ENCODE results near the gene SAFB2. TPM values are rescaled to one million over a fixed set of nuclear protein-coding genes. Genes with fewer than 3 reads are reported as not detected.

Gene SAFB2
- 41.2 TPM for total RNA-seq

DNA sequence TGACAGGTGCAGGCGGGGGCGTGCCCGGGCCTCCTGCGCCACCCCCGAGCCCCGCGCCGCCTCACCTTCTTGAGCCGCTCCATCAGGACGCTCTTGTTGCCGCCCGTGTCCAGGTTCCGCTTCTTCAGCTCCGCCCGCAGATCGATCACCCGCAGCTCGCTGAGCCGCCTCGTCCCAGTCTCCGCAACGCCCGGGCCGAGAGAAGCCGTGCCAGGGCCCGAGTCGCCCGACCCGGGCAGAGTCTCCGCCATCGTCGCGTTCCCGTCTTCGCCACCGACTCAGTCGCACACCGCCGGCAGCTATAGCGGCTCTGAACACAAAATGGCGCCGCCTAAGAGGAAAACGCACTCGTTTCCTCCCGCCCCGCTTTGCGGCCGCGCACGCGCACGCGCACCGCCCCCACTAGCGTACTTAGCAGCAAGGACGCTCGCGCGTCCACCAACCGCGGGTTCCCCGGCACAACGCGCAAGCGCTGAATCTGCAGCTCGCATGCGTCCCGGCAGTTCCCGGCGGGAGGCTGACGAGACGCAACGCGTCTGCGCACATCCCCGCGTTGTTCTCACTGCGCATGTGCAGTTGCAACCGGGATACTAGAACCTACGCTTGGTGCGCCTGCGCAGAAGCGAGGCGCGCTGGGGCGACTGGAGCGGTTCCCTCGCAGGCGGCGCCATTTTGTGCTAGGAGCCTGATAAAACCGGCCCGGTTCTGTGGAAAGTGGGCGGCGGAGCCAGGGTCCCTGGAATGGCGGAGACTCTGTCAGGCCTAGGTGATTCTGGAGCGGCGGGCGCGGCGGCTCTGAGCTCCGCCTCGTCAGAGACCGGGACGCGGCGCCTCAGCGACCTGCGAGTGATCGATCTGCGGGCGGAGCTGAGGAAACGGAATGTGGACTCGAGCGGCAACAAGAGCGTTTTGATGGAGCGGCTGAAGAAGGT lies at the start of gene SAFB2, which contains the start of gene SAFB:
TSS of gene SAFB2 (minus strand) at position 312 of the 932 bp plus-strand sequence. CDS start at position 251, 61 bp downstream.
TSS of gene SAFB (plus strand) at position 619 of the 932 bp plus-strand sequence. CDS start at position 742, 123 bp downstream.
- peak; percentile 99 for DNase-seq

- no peak for DNase-seq
Observed at GRCh38 chr19:5671600-5671999, 49.0 kb upstream of the SAFB2 start.

DNA sequence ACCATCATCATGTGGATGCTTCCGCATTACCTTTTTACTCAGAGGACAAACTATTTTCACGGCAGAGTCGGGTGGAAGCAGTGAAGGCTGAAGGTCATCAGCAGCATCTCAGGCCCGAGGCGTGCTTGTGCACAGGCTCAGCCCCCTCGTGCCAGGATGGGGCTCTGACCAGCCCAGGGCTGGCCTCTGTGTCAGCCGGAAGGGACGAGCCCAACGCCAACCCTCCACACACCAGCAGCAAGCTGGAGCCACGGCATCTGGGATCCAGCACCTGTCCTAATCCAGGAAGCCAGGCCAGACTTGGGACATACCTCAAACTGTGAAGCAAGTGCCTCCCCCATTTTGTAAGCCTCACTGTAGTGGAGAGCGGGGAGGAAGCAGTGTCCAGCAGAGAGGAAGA lies 46.6 kb upstream of the SAFB2 start:
- DNase-seq: no peak

DNA sequence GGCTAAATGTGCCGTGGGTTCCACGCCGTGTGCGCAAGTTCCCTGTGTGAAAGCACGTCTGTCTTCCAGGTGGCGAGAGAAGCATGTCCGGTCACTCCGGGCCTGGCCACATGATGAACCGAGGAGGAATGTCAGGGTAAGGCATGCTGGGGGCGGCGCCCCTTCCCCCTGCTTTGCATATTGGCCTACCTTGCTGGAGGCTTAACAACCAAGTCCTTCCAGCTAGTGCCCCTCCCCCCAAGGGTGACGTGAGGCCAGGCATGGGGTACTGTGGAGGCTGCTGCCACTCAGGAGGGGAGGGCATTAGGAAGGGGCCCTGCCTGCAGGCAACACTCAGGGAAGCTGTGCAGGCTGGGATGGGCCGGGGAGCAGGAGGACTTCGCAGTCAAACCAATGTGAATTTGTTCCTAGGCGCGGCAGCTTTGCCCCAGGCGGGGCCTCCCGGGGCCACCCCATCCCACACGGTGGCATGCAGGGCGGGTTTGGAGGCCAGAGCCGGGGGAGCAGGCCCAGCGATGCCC lies 45.2 kb upstream of the SAFB2 start:
- no peak for DNase-seq

GRCh38 chr19:5666921-5667610 lies 44.5 kb upstream of the SAFB2 start:
- no peak for DNase-seq

DNA sequence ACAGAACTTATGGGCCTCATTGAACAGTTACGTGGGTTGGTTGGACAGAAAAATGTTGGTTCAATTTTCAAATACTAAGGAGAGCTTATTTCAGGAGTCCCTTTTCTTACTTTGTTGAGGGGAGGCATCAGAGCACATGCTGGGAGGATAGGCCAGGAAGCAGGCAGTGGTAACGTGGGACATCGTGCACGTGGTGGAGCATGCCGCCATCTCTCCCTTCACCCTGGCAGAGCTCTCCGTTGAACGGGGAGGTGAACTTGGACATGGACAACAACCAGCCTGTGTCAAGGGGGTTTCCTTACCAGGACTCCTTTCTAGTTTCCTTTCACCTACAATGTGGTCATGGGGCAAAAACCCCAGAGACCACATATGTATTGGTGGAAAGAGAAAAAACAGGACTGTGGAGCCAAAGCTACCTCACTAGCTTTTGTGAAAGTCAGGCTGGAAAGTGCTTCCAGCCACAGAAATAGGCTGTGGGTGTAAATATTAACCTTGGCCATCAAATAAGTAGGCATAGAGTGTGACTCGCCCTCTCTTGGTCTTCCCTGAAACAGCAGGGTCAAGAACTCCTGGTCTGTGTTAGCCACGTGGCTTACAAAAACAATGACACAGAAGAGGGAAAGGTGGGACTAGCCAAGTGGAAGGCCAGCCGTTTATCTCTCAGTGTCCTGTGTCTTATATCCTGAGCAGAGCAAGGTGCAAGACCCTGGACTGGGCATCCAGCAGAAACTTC lies 43.4 kb upstream of the SAFB2 start:
- no peak for DNase-seq

DNA sequence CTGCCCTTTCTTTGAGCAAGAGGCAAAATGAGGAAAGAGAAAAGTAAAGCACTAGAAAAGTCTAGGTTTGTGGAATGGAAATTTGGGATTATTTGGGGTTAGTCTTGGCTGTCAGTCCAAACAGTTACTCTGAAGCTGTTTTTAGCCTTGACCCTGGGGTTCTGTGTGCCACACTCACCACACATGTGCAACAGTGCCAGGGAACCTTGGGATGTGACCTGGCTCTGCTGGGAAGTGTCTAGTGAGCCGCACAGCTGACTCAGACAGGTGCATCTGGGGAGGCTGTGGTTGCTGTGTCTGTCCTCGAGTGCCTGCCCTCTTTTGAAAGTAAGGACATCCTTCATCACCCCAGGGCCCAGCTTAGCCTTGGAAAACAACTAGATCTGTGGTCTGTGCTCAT lies 41.9 kb upstream of the SAFB2 start:
- no peak for DNase-seq

GRCh38 chr19:5663904-5664303 lies 41.3 kb upstream of the SAFB2 start:
- DNase-seq: no peak

DNA sequence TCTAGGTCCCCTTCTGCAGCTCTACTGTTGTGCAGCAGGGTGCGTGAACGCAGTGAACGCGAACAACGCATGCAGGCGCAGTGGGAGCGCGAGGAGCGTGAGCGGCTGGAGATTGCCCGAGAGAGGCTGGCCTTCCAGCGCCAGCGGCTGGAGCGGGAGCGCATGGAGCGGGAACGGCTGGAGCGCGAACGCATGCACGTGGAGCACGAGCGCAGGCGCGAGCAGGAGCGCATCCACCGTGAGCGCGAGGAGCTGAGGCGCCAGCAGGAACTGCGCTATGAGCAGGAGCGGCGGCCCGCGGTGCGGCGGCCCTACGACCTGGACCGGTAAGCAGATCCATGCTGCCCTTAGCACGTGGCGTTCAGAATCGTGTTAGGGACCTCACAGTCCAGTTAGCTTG lies 38.9 kb upstream of the SAFB2 start:
- DNase-seq: no peak

GRCh38 chr19:5655412-5655811 lies 32.8 kb upstream of the SAFB2 start:
- no peak for DNase-seq

- DNase-seq: no peak
Observed at GRCh38 chr19:5654931-5655330, 32.4 kb upstream of the SAFB2 start.

GRCh38 chr19:5652261-5652660 lies 29.7 kb upstream of the SAFB2 start:
- DNase-seq: no peak

- no peak for DNase-seq
Observed at GRCh38 chr19:5651361-5651760, 28.8 kb upstream of the SAFB2 start.

GRCh38 chr19:5648464-5648863 lies 25.9 kb upstream of the SAFB2 start:
- DNase-seq: no peak

- no peak for DNase-seq
Observed at GRCh38 chr19:5646703-5647102, 24.1 kb upstream of the SAFB2 start.

DNA sequence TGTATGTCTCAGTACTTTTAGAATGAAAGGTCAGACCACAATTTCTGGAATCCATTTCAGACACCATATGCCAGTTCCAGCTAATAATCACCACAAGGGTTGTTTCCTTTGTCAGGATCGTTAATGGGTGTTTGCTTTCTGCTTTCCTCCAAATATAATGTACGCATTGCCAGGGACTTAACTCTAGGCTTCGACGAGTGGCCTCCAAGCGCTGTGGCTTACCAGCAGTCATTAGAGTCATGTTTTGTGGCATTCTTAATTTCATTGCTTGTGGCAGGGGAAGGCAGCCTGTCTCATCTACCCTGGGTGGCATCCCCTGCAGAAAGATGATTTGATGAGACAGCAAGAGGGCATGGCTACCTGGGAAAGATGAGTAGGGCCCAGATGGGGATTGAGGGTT lies 22.8 kb upstream of the SAFB2 start:
- DNase-seq: no peak

DNA sequence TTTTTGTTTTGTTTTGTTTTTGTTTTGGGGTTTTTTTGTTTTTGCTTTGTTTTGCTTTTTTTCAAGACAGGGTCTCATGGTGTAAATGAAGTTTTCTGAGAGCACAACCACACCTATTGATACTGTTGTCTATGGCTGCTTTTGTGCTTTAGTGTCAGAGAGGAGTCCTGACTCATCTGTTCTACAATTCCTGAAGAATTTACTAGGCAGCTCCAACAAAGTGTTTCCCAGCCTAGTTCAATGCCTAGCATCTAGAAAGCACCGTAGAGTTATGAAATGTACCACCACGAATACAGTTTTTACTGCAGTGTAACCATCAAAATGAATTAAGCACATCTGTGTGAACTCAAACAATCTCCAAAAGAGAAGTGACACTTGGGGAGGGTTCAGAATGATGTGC lies 21.5 kb upstream of the SAFB2 start:
- DNase-seq: no peak

DNA sequence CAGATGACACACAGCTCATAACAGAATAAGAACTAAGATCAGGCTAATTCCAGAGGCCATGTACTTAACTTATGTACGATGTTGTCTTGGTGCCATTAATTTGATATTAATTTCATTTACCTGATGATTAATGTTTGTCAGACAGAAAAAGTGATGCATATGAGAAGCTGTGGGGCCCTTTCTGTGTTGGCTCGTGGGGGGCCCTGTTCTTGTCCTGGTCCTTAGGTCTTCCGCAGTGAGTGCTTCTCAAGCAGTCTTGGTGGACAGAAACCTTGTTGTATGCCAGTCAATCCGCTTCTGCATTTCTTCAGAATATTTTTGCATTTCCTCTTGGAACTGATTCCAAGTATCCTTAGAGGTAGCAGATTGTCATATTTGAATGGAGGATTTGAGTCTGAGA lies 20.5 kb upstream of the SAFB2 start:
- DNase-seq: no peak

DNA sequence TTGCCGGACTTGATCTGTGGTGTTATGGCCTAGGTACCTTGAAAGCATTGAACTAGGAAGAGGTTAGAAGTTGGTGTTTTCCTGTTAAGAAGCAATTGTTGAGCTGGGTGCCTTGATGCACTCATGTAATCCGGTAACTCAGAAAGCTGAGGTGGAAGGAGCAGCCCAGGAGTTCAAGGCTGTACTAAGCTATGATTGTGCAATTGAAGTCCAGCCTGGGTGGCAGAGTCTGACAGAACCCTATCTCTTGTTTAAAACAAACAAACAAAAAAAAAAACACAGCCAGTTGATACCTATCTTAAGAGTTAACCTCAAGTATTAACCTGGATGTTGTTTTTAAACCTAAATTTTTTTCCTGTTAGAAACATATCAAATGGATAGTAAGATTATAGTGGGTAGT lies 19.6 kb upstream of the SAFB2 start:
- DNase-seq: no peak

DNA sequence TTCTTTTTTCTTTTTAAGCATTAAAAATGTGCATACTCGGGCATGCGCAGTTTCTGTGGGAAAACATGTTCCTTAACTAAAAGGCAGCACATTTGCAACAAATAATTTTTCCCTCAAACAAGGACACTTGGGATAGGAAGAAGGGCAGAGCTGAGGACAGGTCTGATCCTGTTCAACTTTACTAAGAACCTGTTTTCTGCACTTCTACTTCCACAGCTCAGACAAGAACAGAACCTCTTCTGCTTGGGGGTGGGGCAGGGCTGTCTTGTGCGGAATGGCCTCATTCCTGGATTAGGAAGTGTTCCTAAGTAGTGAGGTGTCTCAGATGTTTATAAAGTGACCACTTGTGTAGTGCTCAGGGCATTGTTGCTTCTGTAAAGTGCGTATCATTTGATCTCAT lies 18.6 kb upstream of the SAFB2 start:
- no peak for DNase-seq

- DNase-seq: no peak
Observed at GRCh38 chr19:5637971-5638370, 15.4 kb upstream of the SAFB2 start.

DNA sequence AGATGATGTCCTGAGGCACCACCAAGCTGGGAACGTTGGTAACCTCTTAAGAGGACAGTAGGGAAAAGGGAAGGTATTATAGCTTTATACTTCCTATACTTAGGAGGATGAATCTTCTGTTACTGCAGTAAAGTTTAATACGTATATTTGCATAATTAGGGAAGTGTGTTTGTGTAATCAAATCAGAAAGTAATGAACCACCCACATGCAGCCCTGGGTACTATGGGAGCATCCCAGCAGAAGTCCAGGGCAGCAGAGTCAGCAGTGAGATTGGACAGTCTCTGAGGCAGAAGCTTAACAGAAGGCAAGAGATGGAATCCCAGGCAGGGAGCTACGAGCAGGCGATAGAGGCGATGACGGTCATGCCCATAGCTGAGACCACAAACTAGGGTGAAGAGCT lies 12.9 kb upstream of the SAFB2 start:
- no peak for DNase-seq

DNA sequence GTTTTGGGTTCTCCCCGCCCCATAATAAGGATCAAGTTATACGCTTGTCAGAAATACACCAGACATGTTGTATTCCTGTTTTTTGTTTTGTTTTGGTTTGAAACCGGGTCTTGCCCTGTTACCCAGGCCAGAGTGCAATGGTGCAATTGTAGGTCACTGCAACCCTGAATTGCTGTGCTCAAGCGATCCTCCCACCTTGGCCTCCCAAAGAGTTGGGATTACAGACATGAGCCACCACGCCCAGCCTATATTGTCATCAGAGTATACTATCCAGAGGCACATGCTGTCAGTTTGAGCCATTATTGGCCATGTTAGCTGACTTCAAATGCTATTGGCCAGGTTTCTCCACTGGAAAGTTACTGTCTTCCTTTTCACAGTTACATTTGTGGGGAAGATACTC lies 10.1 kb upstream of the SAFB2 start:
- DNase-seq: no peak
